SK-N-SH (cell line): ENCODE data around the gene OTOP2. TPM values are rescaled to one million over a fixed set of nuclear protein-coding genes. Genes with fewer than 3 reads are reported as not detected.

ENCODE experiments used
- CTCF ChIA-PET: fragments of 300-600, 350-600 bp; formaldehyde crosslinking; extraction: SDS; loops from one replicate; lab custom pipeline; 2021; lab: Yijun Ruan, JAX
- POLR2A ChIA-PET: fragments of 350-600 bp; sonication (Branson Sonifier 250); formaldehyde crosslinking; extraction: SDS; loops from one replicate; lab custom pipeline; 2020; ENCODE audit warnings: antibody characterized with exemption, inconsistent platforms; lab: Yijun Ruan, JAX
- DNase-seq: peaks from one replicate; pipeline ENCODE4 v3.0.0; 2012
- H2AFZ ChIP-seq: fragments of 200-600 bp; sonication (generic); 2 replicates; pipeline ENCODE4 v1.8.1; 2016; ENCODE audit warnings: antibody characterized with exemption, mild to moderate bottlenecking, low read depth
- H3F3A ChIP-seq: fragments of 200-600 bp; sonication (generic); replicated peaks from 2 replicates; pipeline ENCODE3; 2016; ENCODE audit warnings: antibody characterized with exemption, mild to moderate bottlenecking; ENCODE audit not compliant: insufficient read depth
- H3K27ac ChIP-seq, 2 experiments: fragments of 200-500 bp in 1 of 2; fragments of 200-600 bp in 1 of 2; sonication (Bioruptor generic) in 1 of 2; sonication (generic), shearing (Covaris generic) in 1 of 2; 2 replicates each; pipeline versions ENCODE4 v1.5.1 to v1.6.1; 2014 to 2016; ENCODE audit warnings: low read depth in 2 of 2, inconsistent platforms in 1 of 2, low read length in 1 of 2, mild to moderate bottlenecking in 1 of 2, mixed read lengths in 1 of 2
- H3K27me3 ChIP-seq: fragments of 200-600 bp; sonication (generic), shearing (Covaris generic); 2 replicates; pipeline ENCODE4 v1.6.1; 2016; ENCODE audit warnings: mixed run types; ENCODE audit not compliant: insufficient read depth
- H3K36me3 ChIP-seq, 2 experiments: fragments of 200-500 bp in 1 of 2; fragments of 200-600 bp in 1 of 2; sonication (Bioruptor generic) in 1 of 2; sonication (generic) in 1 of 2; replicated peaks in 1 of 2; 2 replicates each; pipeline versions ENCODE3 to v1.5.1; 2014 to 2016; ENCODE audit warnings: low read length in 1 of 2, mild to moderate bottlenecking in 1 of 2; ENCODE audit not compliant: insufficient read depth in 2 of 2, control insufficient read depth in 1 of 2
- H3K4me1 ChIP-seq, 2 experiments: fragments of 200-500 bp in 1 of 2; fragments of 200-600 bp in 1 of 2; sonication (Bioruptor generic) in 1 of 2; sonication (generic), shearing (Covaris generic) in 1 of 2; 2 replicates each; pipeline versions ENCODE4 v1.5.1 to v1.6.1; 2014 to 2016; ENCODE audit warnings: low read depth in 1 of 2, low read length in 1 of 2, mixed run types in 1 of 2; ENCODE audit not compliant: insufficient read depth in 2 of 2, control insufficient read depth in 1 of 2
- H3K4me2 ChIP-seq: fragments of 200-600 bp; sonication (generic), shearing (Covaris generic); 2 replicates; pipeline ENCODE4 v1.6.1; 2017; ENCODE audit warnings: mixed run types
- H3K4me3 ChIP-seq, 2 experiments: fragments of 200-500 bp in 1 of 2; fragments of 200-600 bp in 1 of 2; sonication (Bioruptor generic) in 1 of 2; sonication (generic), shearing (Covaris generic) in 1 of 2; 2 replicates each; pipeline versions ENCODE4 v1.5.1 to v1.8.1; 2014 to 2016; ENCODE audit warnings: low read depth in 2 of 2, inconsistent platforms in 1 of 2, low read length in 1 of 2, mild to moderate bottlenecking in 1 of 2, mixed read lengths in 1 of 2, moderate library complexity in 1 of 2
- H3K79me2 ChIP-seq: fragments of 200-600 bp; sonication (generic); 2 replicates; pipeline ENCODE4 v1.8.1; 2017; ENCODE audit warnings: mild to moderate bottlenecking; ENCODE audit not compliant: insufficient read depth
- H3K9ac ChIP-seq: fragments of 200-600 bp; sonication (generic); 2 replicates; pipeline ENCODE4 v1.6.1; 2017; ENCODE audit warnings: mixed run types
- H3K9me2 ChIP-seq: fragments of 200-600 bp; sonication (generic); 2 replicates; pipeline ENCODE4 v1.6.1; 2017; ENCODE audit warnings: mixed run types
- H3K9me3 ChIP-seq: fragments of 200-600 bp; sonication (generic); 2 replicates; pipeline ENCODE4 v1.6.1; 2017; ENCODE audit warnings: mixed run types, mild to moderate bottlenecking, moderate library complexity
- H4K20me1 ChIP-seq: fragments of 200-600 bp; sonication (generic); 2 replicates; pipeline ENCODE4 v1.6.1; 2017; ENCODE audit warnings: mild to moderate bottlenecking, mixed run types; ENCODE audit not compliant: insufficient read depth
- ELF1 ChIP-seq: IDR thresholded peaks from 2 replicates; pipeline ENCODE4 v1.4.0; 2012
- EP300 ChIP-seq, 2 experiments: IDR thresholded peaks; 2 replicates each; pipeline versions ENCODE4 v1.4.0 to v1.6.1; 2012; ENCODE audit warnings: borderline replicate concordance in 1 of 2, low read depth in 1 of 2, low read length in 1 of 2
- EZH2phosphoT487 ChIP-seq: fragments of 200-600 bp; sonication (generic); IDR thresholded peaks from 2 replicates; pipeline ENCODE4 v1.6.1; 2017; ENCODE audit warnings: low read depth, mixed run types, mild to moderate bottlenecking, antibody characterized with exemption, moderate library complexity, borderline replicate concordance
- FOXJ3 ChIP-seq: sonication (generic); formaldehyde crosslinking; IDR thresholded peaks from 2 replicates; pipeline ENCODE4 v1.5.1; 2020; ENCODE audit warnings: mild to moderate bottlenecking, missing genetic modification reagents
- FOXM1 ChIP-seq: IDR thresholded peaks from 2 replicates; pipeline ENCODE4 v1.4.0; 2012; ENCODE audit warnings: low read depth, mild to moderate bottlenecking
- GABPA ChIP-seq: IDR thresholded peaks from 2 replicates; pipeline ENCODE4 v1.4.0; 2012; ENCODE audit warnings: low read depth, mild to moderate bottlenecking
- GATA2 ChIP-seq: sonication (generic); formaldehyde crosslinking; IDR thresholded peaks from 2 replicates; pipeline ENCODE4 v1.5.0; 2020; ENCODE audit warnings: mild to moderate bottlenecking, missing genetic modification reagents
- JUND ChIP-seq: IDR thresholded peaks from 2 replicates; pipeline ENCODE4 v1.4.0; 2012
- MEF2A ChIP-seq: IDR thresholded peaks from 2 replicates; pipeline ENCODE4 v1.4.0; 2012; ENCODE audit warnings: low read depth, borderline replicate concordance
- NRF1 ChIP-seq: IDR thresholded peaks from 2 replicates; pipeline ENCODE4 v1.6.1; 2012; ENCODE audit warnings: low read depth, mild to moderate bottlenecking, low read length
- POLR2AphosphoS5 ChIP-seq: IDR thresholded peaks from 2 replicates; pipeline ENCODE4 v1.6.1; 2012; ENCODE audit warnings: low read depth, low read length
- RXRA ChIP-seq: IDR thresholded peaks from 2 replicates; pipeline ENCODE4 v1.4.0; 2012; ENCODE audit warnings: low read depth, mild to moderate bottlenecking, borderline replicate concordance
- SIN3A ChIP-seq: IDR thresholded peaks from 2 replicates; pipeline ENCODE4 v1.6.1; 2012; ENCODE audit warnings: low read depth, mild to moderate bottlenecking, low read length, moderate library complexity, borderline replicate concordance
- SMC3 ChIP-seq: IDR thresholded peaks from 2 replicates; pipeline ENCODE4 v1.6.1; 2012; ENCODE audit warnings: low read depth, low read length, improper control_type of control experiment
- YY1 ChIP-seq: IDR thresholded peaks from 2 replicates; pipeline ENCODE4 v1.4.0; 2012; ENCODE audit warnings: low read depth, mild to moderate bottlenecking
- WGBS: methylation state at CpG from one replicate; pipeline ENCODE4 v1.1.6; 2017; ENCODE audit warnings: low lambda C conversion rate; 5-methylcytosine and 5-hydroxymethylcytosine counted together
- polyA plus RNA-seq, 3 experiments: library from polyadenylated mRNA; depleted of rRNA; stranded (reverse); fragments of >200 nt; gene quantifications; 2 replicates each; pipeline ENCODE4 v1.2.3, GENCODE V29; 2012
- TF ChIP-seq, protein P1 (sequence below): IDR thresholded peaks from 2 replicates; pipeline ENCODE4 v1.4.0; 2012; ENCODE audit warnings: low read depth
- TF ChIP-seq, protein P2 (sequence below): IDR thresholded peaks from 2 replicates; pipeline ENCODE4 v1.4.0; 2012; ENCODE audit warnings: low read depth, borderline replicate concordance
- TF ChIP-seq, protein P3 (sequence below): IDR thresholded peaks from 2 replicates; pipeline ENCODE4 v1.6.1; 2012; ENCODE audit warnings: mild to moderate bottlenecking, low read depth, low read length, moderate library complexity
- TF ChIP-seq, protein P4 (sequence below): fragments of 150-350 bp; IDR thresholded peaks from 2 replicates; pipeline ENCODE4 v1.6.1; 2016; ENCODE audit warnings: mild to moderate bottlenecking, low read depth, low read length

The OTOP2 gene
- polyA plus RNA-seq, 1 of the 3 experiments (the other 2 are of a cell fraction), result not detected

DNA sequence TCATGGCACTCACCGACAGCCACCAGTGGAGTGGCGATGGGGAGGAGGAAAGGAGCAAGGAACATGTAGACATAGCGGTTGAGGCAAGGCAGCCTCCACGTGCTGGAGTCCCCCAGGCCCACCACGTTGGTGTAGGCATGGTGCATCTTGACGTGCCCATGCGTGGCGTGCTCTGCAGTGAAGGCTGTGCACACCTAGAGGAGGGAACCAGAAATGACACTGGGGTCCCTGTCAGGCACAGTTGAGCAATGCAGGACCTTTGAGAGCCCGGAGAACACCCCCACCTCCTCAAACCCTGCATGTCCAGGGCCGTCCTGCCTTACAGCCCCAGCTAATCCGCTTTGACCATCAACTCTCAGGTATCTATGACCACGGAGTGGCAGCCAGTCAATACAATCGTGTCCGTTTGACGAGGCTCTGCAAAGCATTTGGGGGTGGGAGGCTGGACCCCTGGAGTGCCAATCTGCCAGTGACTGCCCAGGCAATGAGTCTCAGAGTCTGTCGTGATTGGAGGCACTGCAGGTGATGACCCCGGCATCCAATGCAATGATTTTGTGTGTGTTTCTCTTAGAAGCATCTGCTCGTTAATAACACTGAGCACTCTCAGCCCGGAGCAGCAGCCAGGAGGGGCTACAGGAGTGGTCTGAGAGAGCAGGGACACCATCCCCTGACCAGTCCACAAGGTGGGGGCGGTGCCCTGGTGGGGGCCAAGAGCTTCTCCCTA lies 41.4 kb upstream of the OTOP2 start:
- TF ChIP-seq FOXM1, result no peak
- no peak for TF ChIP-seq POLR2AphosphoS5
- TF ChIP-seq, protein P1, sequence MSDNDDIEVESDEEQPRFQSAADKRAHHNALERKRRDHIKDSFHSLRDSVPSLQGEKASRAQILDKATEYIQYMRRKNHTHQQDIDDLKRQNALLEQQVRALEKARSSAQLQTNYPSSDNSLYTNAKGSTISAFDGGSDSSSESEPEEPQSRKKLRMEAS, result no peak
- no peak for TF ChIP-seq RXRA

DNA sequence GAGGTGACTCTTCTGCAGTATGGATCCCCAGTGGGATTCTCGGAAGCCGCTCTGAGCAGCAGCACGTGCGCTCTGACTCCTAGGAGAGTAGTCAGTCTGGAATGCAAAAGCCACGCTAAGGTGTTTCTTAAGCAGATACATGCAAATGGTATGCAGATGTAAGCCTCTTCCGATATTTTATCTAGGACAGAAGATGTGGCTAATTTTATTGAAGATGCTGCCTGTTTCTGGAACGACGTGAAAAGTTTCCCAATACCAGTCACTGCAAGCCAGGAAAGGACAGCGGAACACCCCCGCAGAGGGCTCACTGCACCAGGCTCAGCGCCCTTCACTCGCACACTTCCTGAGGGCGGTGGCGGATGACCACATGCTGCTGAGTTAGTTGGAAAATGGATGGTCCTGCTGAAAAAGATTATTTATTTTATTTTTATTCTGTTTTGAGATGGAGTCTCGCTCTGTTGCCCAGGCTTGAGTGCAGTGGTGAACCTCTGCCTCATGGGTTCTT lies 40.8 kb upstream of the OTOP2 start:
- H3K27ac ChIP-seq, result no peak overlapping the region
- TF ChIP-seq YY1 (no peak), JUND (no peak), GABPA (no peak), SIN3A (no peak), EZH2phosphoT487 (no peak), POLR2AphosphoS5 (no peak), GATA2 (CRISPR knock-in tag) (no peak), MEF2A (no peak), RXRA (no peak), FOXJ3 (CRISPR knock-in tag) (no peak), ELF1 (no peak), EP300 (IDR thresholded peaks at IDR 0.05; ENCODE audit: borderline replicate concordance in 1 of 2, low read depth in 1 of 2, low read length in 1 of 2) (no peak), NRF1 (no peak), SMC3 (no peak)
- TF ChIP-seq, protein P2, sequence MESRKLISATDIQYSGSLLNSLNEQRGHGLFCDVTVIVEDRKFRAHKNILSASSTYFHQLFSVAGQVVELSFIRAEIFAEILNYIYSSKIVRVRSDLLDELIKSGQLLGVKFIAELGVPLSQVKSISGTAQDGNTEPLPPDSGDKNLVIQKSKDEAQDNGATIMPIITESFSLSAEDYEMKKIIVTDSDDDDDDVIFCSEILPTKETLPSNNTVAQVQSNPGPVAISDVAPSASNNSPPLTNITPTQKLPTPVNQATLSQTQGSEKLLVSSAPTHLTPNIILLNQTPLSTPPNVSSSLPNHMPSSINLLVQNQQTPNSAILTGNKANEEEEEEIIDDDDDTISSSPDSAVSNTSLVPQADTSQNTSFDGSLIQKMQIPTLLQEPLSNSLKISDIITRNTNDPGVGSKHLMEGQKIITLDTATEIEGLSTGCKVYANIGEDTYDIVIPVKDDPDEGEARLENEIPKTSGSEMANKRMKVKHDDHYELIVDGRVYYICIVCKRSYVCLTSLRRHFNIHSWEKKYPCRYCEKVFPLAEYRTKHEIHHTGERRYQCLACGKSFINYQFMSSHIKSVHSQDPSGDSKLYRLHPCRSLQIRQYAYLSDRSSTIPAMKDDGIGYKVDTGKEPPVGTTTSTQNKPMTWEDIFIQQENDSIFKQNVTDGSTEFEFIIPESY, result no peak
- TF ChIP-seq, protein P3, sequence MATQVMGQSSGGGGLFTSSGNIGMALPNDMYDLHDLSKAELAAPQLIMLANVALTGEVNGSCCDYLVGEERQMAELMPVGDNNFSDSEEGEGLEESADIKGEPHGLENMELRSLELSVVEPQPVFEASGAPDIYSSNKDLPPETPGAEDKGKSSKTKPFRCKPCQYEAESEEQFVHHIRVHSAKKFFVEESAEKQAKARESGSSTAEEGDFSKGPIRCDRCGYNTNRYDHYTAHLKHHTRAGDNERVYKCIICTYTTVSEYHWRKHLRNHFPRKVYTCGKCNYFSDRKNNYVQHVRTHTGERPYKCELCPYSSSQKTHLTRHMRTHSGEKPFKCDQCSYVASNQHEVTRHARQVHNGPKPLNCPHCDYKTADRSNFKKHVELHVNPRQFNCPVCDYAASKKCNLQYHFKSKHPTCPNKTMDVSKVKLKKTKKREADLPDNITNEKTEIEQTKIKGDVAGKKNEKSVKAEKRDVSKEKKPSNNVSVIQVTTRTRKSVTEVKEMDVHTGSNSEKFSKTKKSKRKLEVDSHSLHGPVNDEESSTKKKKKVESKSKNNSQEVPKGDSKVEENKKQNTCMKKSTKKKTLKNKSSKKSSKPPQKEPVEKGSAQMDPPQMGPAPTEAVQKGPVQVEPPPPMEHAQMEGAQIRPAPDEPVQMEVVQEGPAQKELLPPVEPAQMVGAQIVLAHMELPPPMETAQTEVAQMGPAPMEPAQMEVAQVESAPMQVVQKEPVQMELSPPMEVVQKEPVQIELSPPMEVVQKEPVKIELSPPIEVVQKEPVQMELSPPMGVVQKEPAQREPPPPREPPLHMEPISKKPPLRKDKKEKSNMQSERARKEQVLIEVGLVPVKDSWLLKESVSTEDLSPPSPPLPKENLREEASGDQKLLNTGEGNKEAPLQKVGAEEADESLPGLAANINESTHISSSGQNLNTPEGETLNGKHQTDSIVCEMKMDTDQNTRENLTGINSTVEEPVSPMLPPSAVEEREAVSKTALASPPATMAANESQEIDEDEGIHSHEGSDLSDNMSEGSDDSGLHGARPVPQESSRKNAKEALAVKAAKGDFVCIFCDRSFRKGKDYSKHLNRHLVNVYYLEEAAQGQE, result no peak
- TF ChIP-seq, protein P4, sequence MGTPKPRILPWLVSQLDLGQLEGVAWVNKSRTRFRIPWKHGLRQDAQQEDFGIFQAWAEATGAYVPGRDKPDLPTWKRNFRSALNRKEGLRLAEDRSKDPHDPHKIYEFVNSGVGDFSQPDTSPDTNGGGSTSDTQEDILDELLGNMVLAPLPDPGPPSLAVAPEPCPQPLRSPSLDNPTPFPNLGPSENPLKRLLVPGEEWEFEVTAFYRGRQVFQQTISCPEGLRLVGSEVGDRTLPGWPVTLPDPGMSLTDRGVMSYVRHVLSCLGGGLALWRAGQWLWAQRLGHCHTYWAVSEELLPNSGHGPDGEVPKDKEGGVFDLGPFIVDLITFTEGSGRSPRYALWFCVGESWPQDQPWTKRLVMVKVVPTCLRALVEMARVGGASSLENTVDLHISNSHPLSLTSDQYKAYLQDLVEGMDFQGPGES, result no peak
- TF ChIP-seq, all 33 proteins: peak for 0
- Histone ChIP-seq H2AFZ (no peak overlapping the region), H3F3A (no peaks in the 10 kb centered on the region), H3K4me2 (no peak overlapping the region), H3K9ac (no peak overlapping the region), H3K79me2 (no peaks in the 10 kb centered on the region), H3K4me1 (no peaks in the 10 kb centered on the region), H3K27me3 (peaks cover 28% of the 10 kb centered on the region; the same call in 1 of the 2 replicates), H3K9me2 (no peaks in the 10 kb centered on the region), H4K20me1 (no peaks in the 10 kb centered on the region), H3K4me3 (no peak overlapping the region), H3K9me3 (no peaks in the 10 kb centered on the region), H3K36me3 (no peaks in the 10 kb centered on the region)
- ChIA-PET POLR2A (no interaction called here), CTCF (interaction anchor here (47.7 kb wide), 1 partner anchor 65 kb away, joined by 3869 read pairs; the partner anchor contains the start of genes GRIN2C and NAT9)
- no peak for DNase-seq
- 87% methylated on average over 15 of the region's 15 CpGs for WGBS

More for the DNA sequence above, 41.4 kb upstream of the OTOP2 start:
- CTCF ChIA-PET, result interaction anchor here (47.7 kb wide), 1 partner anchor 65 kb away, joined by 3869 read pairs; the partner anchor contains the start of genes GRIN2C and NAT9
- no peaks in the 10 kb centered on the region for H3K36me3 ChIP-seq
- WGBS, result 48% methylated on average over 20 of the region's 20 CpGs
- H3F3A ChIP-seq, result no peaks in the 10 kb centered on the region
- H3K79me2 ChIP-seq, result no peaks in the 10 kb centered on the region
- no peak overlapping the region for H2AFZ ChIP-seq
- peaks cover 26% of the 10 kb centered on the region; the same call in 1 of the 2 replicates for H3K27me3 ChIP-seq
- H3K9ac ChIP-seq, result no peak overlapping the region
- no peak overlapping the region for H3K27ac ChIP-seq
- no peaks in the 10 kb centered on the region for H3K4me1 ChIP-seq
- H3K4me2 ChIP-seq, result no peak overlapping the region
- H3K9me2 ChIP-seq, result no peaks in the 10 kb centered on the region
- H3K9me3 ChIP-seq, result no peaks in the 10 kb centered on the region
- H4K20me1 ChIP-seq, result no peaks in the 10 kb centered on the region
- no peak overlapping the region for H3K4me3 ChIP-seq
- DNase-seq, result no peak
- POLR2A ChIA-PET, result no interaction called here
